ENCODE data around the gene SLC23A1.

Gene SLC23A1

DNA sequence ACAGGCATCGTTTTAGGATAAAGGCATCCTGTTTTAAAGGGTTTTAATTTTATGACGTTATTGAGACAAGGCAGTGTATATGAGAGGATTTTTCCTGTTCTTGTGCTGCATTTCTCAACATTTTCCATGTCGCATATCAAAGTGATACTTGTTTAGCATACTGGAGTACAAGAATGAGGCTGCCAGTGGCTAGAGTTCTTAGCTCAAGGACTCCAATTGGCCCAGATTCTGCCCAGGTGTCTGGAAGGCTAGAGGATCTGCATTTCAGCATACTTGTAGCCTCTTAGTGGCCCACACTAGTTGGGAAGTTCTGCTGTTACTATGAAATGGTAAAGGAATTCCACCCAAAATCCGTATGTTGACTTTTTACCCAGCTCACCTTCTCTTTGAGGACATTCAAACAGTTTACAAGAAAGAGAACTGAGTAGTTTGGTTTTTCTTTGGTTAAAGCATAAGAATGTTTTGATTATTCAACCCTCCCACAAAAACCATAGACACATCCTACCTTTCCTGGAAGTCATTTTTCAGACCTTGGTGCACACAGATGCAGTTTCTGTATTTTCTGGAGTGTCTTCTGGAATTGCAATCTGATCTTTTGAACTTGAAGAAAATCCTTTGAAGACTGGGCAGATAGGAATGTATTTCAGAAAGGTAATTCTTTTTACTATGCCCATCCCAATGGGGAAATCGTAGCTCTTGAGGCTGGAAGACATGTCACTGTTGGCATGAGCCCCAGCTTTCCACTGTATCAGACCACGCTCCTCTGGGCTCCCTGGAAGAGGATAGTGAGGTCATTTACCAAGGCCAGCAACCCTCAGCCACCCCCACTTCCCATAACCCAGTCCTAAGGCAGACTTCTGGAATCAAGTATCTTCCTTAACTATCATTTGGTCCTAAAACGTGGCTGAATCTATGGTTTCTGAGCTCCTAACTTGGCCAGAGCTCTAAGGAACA lies 11.3 kb downstream of the SLC23A1 start:
- Histone ChIP-seq H3K4me3 (ENCODE audit: low read length, poor library complexity, severe bottlenecking) (no peak overlapping the region), H2AFZ (ENCODE audit: low read length) (no peak overlapping the region)

DNA sequence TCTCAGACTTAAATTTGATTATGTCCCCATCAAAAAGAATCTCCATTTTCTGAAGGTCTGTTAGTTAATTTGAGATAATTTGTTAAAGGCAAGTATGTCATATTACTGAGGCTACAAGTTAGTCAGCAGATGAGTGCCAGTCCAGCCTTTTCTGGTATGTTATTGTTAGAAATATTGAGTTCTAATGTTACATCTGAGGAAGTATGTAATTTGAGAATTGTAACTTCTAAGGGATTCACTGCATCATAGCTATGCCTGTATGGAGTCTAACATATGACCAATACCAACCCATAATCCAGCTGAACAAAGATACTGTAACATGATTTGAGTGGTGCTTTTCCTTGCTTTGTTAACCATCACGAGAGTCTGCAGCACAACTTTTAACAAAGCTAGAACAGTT lies 13.9 kb downstream of the SLC23A1 start:
- Histone ChIP-seq H3K9me2 (replicated peaks; ENCODE audit: low read depth, low read length) (no peaks in the 10 kb centered on the region), H2AFZ (ENCODE audit: low read length) (no peak overlapping the region), H3K36me3 (ENCODE audit: insufficient read depth, low read length) (peaks cover 57% of the 10 kb centered on the region; the same call in 1 of the 2 replicates), H3K9ac (ENCODE audit: low read depth, low read length, poor library complexity, severe bottlenecking) (no peak overlapping the region), H3K4me3 (ENCODE audit: low read length, poor library complexity, severe bottlenecking) (no peak overlapping the region), H4K20me1 (ENCODE audit: insufficient read depth, low read length, poor library complexity, severe bottlenecking) (no peaks in the 10 kb centered on the region), H3F3A (ENCODE audit: low read depth) (no peaks in the 10 kb centered on the region), H3K4me1 (ENCODE audit: insufficient read depth, low read length, poor library complexity, severe bottlenecking) (no peaks in the 10 kb centered on the region), H3K27me3 (ENCODE audit: insufficient read depth, low read length, poor library complexity, severe bottlenecking) (no peaks in the 10 kb centered on the region), H3K9me3 (ENCODE audit: insufficient read depth, low read depth, low read length) (no peaks in the 10 kb centered on the region), H3K79me2 (ENCODE audit: insufficient read depth, low read length) (no peaks in the 10 kb centered on the region), H3K4me2 (ENCODE audit: low read depth, low read length, poor library complexity, severe bottlenecking) (no peak overlapping the region)
- TF ChIP-seq, protein P1, sequence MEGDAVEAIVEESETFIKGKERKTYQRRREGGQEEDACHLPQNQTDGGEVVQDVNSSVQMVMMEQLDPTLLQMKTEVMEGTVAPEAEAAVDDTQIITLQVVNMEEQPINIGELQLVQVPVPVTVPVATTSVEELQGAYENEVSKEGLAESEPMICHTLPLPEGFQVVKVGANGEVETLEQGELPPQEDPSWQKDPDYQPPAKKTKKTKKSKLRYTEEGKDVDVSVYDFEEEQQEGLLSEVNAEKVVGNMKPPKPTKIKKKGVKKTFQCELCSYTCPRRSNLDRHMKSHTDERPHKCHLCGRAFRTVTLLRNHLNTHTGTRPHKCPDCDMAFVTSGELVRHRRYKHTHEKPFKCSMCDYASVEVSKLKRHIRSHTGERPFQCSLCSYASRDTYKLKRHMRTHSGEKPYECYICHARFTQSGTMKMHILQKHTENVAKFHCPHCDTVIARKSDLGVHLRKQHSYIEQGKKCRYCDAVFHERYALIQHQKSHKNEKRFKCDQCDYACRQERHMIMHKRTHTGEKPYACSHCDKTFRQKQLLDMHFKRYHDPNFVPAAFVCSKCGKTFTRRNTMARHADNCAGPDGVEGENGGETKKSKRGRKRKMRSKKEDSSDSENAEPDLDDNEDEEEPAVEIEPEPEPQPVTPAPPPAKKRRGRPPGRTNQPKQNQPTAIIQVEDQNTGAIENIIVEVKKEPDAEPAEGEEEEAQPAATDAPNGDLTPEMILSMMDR (conservative IDR thresholded peaks at IDR 0.05; ENCODE audit: low read length), result no peak
- no peak for TF ChIP-seq EZH2phosphoT487 (IDR thresholded peaks at IDR 0.05; ENCODE audit: borderline replicate concordance)

More for the DNA sequence above, 11.3 kb downstream of the SLC23A1 start:
- Histone ChIP-seq H3K27me3 (ENCODE audit: insufficient read depth, low read length, poor library complexity, severe bottlenecking) (no peaks in the 10 kb centered on the region), H3K4me2 (ENCODE audit: low read depth, low read length, poor library complexity, severe bottlenecking) (no peak overlapping the region), H4K20me1 (ENCODE audit: insufficient read depth, low read length, poor library complexity, severe bottlenecking) (no peaks in the 10 kb centered on the region), H3F3A (ENCODE audit: low read depth) (no peaks in the 10 kb centered on the region), H3K36me3 (ENCODE audit: insufficient read depth, low read length) (peaks cover 34% of the 10 kb centered on the region; the same call in 1 of the 2 replicates), H3K79me2 (ENCODE audit: insufficient read depth, low read length) (no peaks in the 10 kb centered on the region), H3K9me2 (replicated peaks; ENCODE audit: low read depth, low read length) (no peaks in the 10 kb centered on the region), H3K9ac (ENCODE audit: low read depth, low read length, poor library complexity, severe bottlenecking) (no peak overlapping the region), H3K4me1 (ENCODE audit: insufficient read depth, low read length, poor library complexity, severe bottlenecking) (peaks cover 4% of the 10 kb centered on the region), H3K9me3 (ENCODE audit: insufficient read depth, low read depth, low read length) (no peaks in the 10 kb centered on the region)
- TF ChIP-seq, protein P1 (conservative IDR thresholded peaks at IDR 0.05; ENCODE audit: low read length), result no peak
- TF ChIP-seq EZH2phosphoT487 (IDR thresholded peaks at IDR 0.05; ENCODE audit: borderline replicate concordance), result no peak

DNA sequence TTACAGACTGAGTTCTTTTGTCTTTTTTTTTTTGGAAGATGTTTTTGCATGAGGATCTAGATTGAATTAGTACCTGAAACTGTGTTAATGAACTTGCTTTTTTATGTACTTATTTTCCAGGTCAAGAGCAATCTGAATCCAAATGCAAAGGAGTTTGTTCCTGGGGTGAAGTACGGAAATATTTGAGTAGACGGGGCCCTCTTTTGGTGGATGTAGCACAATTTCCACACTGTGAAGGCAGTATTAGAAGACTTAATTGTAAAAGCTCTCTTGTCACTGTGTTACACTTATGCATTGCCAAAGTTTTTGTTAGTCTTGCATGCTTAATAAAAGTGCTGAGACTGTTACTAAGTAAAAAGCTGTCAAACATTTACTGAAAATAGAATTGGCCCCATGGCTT lies 14.5 kb downstream of the SLC23A1 start:
- H3K36me3 ChIP-seq (ENCODE audit: insufficient read depth, low read length), result peaks cover 63% of the 10 kb centered on the region; the same call in 1 of the 2 replicates
- H3K4me1 ChIP-seq (ENCODE audit: insufficient read depth, low read length, poor library complexity, severe bottlenecking), result no peaks in the 10 kb centered on the region
- no peaks in the 10 kb centered on the region for H3K9me3 ChIP-seq (ENCODE audit: insufficient read depth, low read depth, low read length)
- H3K4me2 ChIP-seq (ENCODE audit: low read depth, low read length, poor library complexity, severe bottlenecking), result no peak overlapping the region
- H2AFZ ChIP-seq (ENCODE audit: low read length), result no peak overlapping the region
- H4K20me1 ChIP-seq (ENCODE audit: insufficient read depth, low read length, poor library complexity, severe bottlenecking), result peaks cover 5% of the 10 kb centered on the region
- no peak overlapping the region for H3K4me3 ChIP-seq (ENCODE audit: low read length, poor library complexity, severe bottlenecking)
- no peaks in the 10 kb centered on the region for H3K27me3 ChIP-seq (ENCODE audit: insufficient read depth, low read length, poor library complexity, severe bottlenecking)
- no peak overlapping the region for H3K9ac ChIP-seq (ENCODE audit: low read depth, low read length, poor library complexity, severe bottlenecking)
- TF ChIP-seq EZH2phosphoT487 (IDR thresholded peaks at IDR 0.05; ENCODE audit: borderline replicate concordance), result no peak
- TF ChIP-seq, protein P1 (conservative IDR thresholded peaks at IDR 0.05; ENCODE audit: low read length), result peak; percentile 52
- peaks cover 3% of the 10 kb centered on the region; the same call in 1 of the 2 replicates for H3K79me2 ChIP-seq (ENCODE audit: insufficient read depth, low read length)
- no peaks in the 10 kb centered on the region for H3F3A ChIP-seq (ENCODE audit: low read depth)
- no peaks in the 10 kb centered on the region for H3K9me2 ChIP-seq (replicated peaks; ENCODE audit: low read depth, low read length)

All from Loucy (cell line).